Measurements from ENCODE around the gene ARHGEF37. TPM values are rescaled to one million over a fixed set of nuclear protein-coding genes. Genes with fewer than 3 reads are reported as not detected.

ARHGEF37 gene
- total RNA-seq, 1 donor from 2014 or later, result 13.4 TPM

- no peak overlapping the region for H3K4me3 ChIP-seq
- no peaks in the 10 kb centered on the region for H3K4me1 ChIP-seq
- H3K27ac ChIP-seq, result peak overlapping the region in 1 of 2 donors; percentile 42
- intact Hi-C loops (cut with DNase I), result no loop called here
- TF ChIP-seq CTCF (IDR thresholded peaks at IDR 0.05), result no peak
- no peaks in the 10 kb centered on the region for H3K27me3 ChIP-seq
- peaks cover 18 to 49% of the 10 kb centered on the region in 2 donors for H3K36me3 ChIP-seq
- DNase-seq (ENCODE audit: low spot score in 2 of 2), result no peak
- peaks cover 0 to 7% of the 10 kb centered on the region in 2 donors for H3K9me3 ChIP-seq
Measured at GRCh38 chr5:149605354-149605997, 24.2 kb downstream of the ARHGEF37 start.

- no peak for TF ChIP-seq CTCF (IDR thresholded peaks at IDR 0.05)
- H3K4me1 ChIP-seq, result no peaks in the 10 kb centered on the region
- peaks cover 0 to 7% of the 10 kb centered on the region in 2 donors for H3K9me3 ChIP-seq
- H3K27ac ChIP-seq, result peak overlapping the region in 1 of 2 donors; percentile 42
- no peak for DNase-seq (ENCODE audit: low spot score in 2 of 2)
- intact Hi-C loops (cut with DNase I), result no loop called here
- H3K36me3 ChIP-seq, result peaks cover 18 to 53% of the 10 kb centered on the region in 2 donors
- no peaks in the 10 kb centered on the region for H3K27me3 ChIP-seq
- no peak overlapping the region for H3K4me3 ChIP-seq
Measured at GRCh38 chr5:149605998-149606724, 24.9 kb downstream of the ARHGEF37 start.

- no peak for TF ChIP-seq CTCF (IDR thresholded peaks at IDR 0.05)
- Histone ChIP-seq H3K4me3 (no peak overlapping the region), H3K27me3 (no peaks in the 10 kb centered on the region), H3K27ac (no peak overlapping the region), H3K36me3 (peaks cover 16 to 40% of the 10 kb centered on the region in 2 donors), H3K4me1 (no peaks in the 10 kb centered on the region), H3K9me3 (peaks cover 0 to 7% of the 10 kb centered on the region in 2 donors)
- no peak for DNase-seq (ENCODE audit: low spot score in 2 of 2)
- intact Hi-C loops (cut with DNase I), result no loop called here
Measured at GRCh38 chr5:149608936-149609545, 27.7 kb downstream of the ARHGEF37 start.

GRCh38 chr5:149609640-149610219 lies 28.4 kb downstream of the ARHGEF37 start:
- intact Hi-C loops (cut with DNase I), result no loop called here
- no peaks in the 10 kb centered on the region for H3K4me1 ChIP-seq
- H3K4me3 ChIP-seq, result no peak overlapping the region
- H3K27ac ChIP-seq, result no peak overlapping the region
- H3K27me3 ChIP-seq, result no peaks in the 10 kb centered on the region
- no peak for TF ChIP-seq CTCF (IDR thresholded peaks at IDR 0.05)
- peaks cover 16 to 40% of the 10 kb centered on the region in 2 donors for H3K36me3 ChIP-seq
- H3K9me3 ChIP-seq, result peaks cover 0 to 7% of the 10 kb centered on the region in 2 donors
- no peak for DNase-seq (ENCODE audit: low spot score in 2 of 2)

GRCh38 chr5:149610589-149611255 lies 29.4 kb downstream of the ARHGEF37 start:
- H3K4me1 ChIP-seq, result no peaks in the 10 kb centered on the region
- peaks cover 16 to 39% of the 10 kb centered on the region in 2 donors for H3K36me3 ChIP-seq
- H3K27ac ChIP-seq, result no peak overlapping the region
- TF ChIP-seq CTCF (IDR thresholded peaks at IDR 0.05), result no peak
- H3K4me3 ChIP-seq, result no peak overlapping the region
- intact Hi-C loops (cut with DNase I), result no loop called here
- DNase-seq (ENCODE audit: low spot score in 2 of 2), result no peak
- peaks cover 0 to 7% of the 10 kb centered on the region in 2 donors for H3K9me3 ChIP-seq
- no peaks in the 10 kb centered on the region for H3K27me3 ChIP-seq

Data from ascending aorta (tissue), 2 donors.